NCI-H1930 (cell line): ENCODE data around the gene EPS8L1.
A peak's percentile ranks its signal among the peaks of the same experiment; 100 is the strongest.
"Not testable (repeated sequence)": the region's sequence is repeated elsewhere in the genome, so short reads cannot be mapped to it uniquely, and the experiment has no call there.

Experiments
- DNase-seq, 2 experiments: peaks; one replicate each; lab custom pipeline; 2025; lab: John Stamatoyannopoulos, UW

EPS8L1 gene

DNA sequence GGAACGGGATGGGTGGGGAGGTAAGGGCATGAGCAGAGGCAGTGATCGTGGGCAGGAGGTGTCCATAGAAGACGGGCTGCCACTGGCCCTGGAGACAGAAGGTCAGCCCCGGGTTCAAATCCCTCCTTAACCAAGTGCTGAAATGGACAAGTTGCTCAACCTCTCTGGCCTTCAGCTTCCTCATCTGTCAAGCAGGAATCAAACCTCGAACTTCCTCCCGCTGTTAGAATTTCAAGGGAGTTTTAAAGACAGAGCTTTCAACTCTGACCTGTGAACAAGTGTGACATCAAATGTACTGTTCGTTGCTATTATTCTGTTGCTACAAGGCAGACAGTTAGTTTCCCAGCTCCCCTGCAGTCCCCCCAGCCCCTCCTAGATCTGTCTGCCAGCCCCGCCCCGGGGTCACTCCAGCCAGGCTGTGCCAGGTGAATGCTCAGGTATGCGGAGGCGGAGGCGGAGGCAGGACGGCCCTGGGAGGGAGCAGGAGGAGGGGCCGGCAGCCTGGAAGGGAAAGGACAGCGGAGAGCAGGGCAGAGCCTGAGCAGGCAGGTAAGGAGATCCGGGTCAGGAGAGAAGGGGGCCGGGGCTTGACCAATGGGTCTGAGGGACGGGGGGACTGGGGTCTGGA lies at the start of gene EPS8L1:
TSS of gene EPS8L1 (plus strand) at position 499 of the 628 bp plus-strand sequence. CDS start 576 bp downstream, outside the sequence.
- DNase-seq = no peak

DNA sequence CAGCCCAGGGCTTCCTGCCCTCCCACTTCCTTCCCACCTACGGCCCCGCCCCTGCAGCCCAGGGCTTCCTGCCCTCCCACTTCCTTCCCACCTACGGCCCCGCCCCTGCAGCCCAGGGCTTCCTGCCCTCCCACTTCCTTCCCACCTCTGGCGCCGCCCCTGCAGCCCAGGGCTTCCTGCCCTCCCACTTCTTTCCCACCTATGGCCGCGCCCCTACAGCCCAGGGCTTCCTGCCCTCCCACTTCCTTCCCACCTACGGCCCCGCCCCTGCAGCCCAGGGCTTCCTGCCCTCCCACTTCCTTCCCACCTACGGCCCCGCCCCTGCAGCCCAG lies 48.6 kb upstream of the EPS8L1 start:
- DNase-seq = peak in 1 of 2 experiments; percentile 6

DNA sequence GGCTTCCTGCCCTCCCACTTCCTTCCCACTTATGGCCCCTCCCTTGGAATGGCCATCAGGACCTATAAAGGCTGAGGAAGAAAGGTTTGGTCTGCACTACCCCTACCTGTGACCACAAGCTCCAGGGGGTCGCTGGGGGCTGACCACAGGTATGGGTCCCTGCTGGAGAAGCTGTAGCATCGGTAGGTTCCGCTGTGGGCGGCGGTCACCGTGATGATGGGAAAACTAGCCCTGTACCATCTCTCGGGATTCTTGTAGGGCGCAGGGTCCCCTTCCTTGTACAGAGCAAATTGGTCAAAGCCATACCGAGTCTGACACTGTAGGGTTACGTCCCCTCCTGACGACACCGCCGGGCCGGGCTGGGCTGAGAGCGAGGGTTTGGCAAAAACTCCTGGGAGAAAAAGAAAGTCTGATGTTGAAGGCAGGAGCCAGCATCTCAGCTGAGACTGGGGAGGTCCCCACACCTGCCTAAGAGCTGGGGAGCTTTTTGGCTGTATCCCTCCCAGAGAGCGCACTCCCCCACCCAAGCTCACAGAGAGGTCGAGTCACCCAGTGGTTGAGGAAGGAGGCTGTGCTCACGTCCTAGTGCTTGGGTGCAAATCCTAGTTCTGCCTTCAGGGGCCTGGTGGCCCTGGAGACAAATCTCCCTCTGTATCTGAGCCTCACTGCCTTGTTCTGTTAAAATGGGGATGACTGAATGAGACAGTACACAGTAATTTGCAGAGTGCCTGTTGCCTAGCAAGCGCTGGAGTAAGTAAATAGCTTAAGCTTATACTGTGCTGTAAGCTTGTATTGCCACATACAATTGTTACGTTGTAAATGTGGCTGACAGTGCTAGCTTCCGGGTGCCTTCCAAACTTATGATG lies 48.0 kb upstream of the EPS8L1 start:
- DNase-seq = no peak

DNA sequence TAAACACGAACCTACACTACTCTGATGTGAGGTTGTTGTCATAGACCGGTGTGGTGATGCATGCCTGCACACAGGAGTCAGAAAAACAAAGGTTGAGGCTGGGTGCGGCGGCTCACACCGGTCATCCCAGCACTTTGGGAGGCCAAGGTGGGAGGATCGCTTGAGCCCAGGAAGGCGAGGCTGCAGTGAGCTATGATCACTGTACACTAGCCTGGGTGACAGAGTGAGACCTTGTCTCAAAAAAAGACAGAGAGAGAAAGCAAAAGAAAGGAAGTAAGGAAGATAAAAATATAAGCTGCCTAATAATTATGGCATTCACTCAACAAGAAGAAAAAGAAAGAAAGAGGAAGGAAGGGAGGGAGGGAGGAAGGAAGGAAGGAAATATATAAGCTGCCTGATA lies 46.9 kb upstream of the EPS8L1 start:
- no peak for DNase-seq

DNA sequence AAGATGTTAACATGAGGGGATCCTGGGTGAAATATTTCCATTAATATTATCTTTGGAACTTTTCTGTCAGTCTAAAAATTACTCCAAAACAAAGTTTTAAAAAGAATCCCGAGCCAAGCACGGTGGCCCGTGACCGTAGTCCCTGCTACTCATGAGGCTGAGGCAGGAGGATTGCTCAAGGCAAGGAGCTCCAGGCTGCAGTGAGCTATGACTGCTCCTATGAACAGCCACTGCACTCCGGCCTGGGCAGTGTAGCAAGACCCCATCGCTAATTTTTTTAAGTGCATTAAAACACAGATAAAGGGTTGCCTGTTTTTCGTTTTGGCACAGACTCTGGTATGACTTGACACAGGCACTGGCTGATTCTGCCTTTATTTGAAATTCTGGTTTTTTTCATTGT lies 44.5 kb upstream of the EPS8L1 start:
- DNase-seq = no peak

DNA sequence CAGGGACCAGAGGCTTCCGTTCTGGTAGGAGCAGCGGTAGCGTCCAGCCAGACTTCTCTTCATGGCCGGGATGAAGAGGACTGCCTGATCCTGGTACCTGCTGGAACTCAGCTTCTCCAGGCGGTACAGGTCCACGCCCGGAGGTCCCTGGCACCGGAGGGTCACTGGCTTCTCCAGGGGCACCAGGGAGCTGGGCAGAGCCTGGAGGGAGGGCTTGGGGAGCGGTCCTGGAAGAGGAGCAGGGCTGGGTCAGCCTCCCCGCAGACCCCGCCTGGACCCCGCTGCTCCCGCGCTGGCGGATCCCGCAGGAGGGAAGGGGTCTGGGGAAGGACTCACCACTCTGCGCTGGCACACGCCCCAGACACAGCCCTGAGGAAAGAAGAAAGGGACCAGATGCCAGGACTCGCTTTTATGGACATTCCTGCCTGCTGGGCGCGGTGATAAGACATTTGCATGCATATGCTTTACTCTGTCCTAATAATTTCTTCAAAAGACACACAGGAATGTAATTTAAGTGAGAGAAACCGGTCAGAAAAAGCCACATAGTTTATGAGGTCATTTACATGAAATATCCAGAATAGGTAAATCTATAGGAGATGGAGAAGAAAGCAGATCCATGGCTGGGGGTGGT lies 43.4 kb upstream of the EPS8L1 start:
- no peak for DNase-seq

DNA sequence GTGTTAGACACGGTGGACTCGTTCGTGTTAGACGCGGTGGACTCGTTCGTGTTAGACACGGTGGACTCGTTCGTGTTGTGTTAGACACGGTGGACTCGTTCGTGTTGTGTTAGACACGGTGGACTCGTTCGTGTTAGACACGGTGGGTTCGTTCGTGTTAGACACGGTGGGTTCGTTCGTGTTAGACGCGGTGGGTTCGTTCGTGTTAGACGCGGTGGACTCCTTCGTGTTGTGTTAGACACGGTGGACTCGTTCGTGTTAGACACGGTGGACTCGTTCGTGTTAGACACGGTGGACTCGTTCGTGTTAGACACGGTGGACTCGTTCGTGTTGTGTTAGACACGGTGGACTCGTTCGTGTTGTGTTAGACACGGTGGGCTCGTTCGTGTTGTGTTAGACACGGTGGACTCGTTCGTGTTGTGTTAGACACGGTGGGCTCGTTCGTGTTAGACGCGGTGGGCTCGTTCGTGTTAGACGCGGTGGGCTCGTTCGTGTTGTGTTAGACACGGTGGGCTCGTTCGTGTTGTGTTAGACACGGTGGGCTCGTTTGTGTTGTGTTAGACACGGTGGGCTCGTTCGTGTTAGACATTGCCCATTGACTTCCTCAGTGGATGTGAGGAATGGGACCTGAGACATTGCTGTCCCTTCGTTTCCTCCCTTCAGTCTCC lies 42.6 kb upstream of the EPS8L1 start:
- DNase-seq = not testable (repeated sequence)

DNA sequence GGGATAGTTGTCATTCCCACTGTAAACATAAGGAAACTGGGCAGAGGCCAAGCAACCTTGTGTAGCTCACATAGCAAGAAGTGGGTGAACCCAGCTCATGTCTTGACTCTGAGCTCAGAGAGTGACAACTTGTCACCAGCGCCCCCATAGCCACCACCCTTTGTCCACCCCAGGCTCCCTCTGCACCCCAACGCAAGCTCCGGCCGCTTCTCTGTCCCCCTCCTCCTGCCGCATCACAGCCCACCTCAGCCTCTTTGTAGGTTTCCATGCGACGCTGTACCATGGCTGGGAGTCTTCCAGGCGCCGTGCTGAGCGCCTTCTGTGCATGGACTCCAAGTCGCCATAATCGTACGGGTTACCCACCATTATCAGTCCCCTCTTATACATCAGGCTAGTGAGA lies 40.9 kb upstream of the EPS8L1 start:
- DNase-seq = no peak

DNA sequence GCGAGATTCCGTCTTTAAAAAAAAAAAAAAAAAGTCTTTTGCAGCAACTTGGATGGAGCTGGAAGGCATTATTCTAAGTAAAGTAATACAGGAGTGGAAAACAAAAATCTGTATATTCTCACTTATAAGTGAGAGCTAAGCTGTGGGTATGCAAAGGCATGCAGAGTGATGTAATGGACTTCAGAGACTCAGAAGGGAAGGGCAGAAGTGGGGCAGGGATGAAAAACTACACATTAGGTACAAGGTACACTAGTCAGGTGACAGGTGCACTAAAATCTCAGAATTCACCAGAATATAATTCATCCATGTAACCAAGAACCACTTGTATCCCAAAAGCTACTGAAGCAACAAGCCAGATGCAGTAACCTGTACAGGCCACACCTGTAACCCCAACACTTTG lies 39.6 kb upstream of the EPS8L1 start:
- DNase-seq = no peak

DNA sequence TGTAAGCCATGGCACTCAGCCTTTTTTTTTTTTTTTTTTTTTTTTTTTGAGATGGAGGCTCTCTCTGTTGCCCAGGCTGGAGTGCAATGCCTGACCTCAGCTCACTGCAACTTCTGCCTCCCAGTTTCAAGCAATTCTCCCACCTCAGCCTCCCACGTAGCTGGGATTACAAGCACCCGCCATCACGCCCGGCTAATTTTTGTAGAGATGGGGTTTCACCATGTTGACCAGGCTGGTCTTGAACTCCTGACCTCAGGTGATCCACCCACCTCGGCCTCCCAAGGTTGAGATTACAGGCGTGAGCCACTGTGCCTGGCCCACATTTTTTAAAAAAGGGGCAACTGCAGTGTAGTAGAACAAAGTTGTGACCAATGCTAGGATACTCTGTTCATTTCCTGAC lies 38.1 kb upstream of the EPS8L1 start:
- DNase-seq = not testable (repeated sequence)

DNA sequence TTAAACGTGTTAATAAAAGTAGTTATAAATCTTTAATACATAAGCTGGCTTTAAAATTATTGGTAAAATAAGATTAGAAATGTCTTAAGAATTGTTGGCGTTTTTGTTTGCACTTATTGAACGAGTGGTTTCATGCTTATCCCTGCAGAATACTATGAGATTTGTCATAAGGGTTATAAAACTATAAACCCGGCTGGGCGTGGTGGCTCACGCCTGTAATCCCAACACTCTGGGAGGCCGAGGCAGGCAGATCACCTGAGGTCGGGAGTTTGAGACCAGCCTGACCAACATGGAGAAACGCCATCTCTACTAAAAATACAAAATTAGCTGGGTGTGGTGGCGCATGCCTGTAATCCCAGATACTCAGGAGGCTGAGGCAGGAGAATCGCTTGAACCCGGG lies 35.0 kb upstream of the EPS8L1 start:
- not testable (repeated sequence) for DNase-seq

DNA sequence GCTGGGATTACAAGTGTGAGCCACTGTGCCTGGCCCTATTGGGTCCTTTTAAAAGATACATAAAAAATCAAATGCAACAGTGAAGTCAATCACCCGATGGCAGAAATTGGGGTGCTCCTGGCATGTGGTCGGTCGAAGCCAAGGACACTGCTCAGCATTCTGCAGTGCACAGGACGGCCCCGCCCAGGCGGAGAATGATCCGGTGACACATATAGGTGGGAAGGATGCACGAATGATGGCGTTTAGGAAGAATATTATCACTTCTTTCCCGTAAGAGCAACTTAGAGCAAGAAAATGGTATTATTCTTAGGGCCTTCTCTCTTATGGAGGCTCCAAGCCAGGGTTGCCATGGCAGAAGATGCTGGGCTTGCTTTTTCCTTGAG lies 34.4 kb upstream of the EPS8L1 start:
- DNase-seq = no peak

DNA sequence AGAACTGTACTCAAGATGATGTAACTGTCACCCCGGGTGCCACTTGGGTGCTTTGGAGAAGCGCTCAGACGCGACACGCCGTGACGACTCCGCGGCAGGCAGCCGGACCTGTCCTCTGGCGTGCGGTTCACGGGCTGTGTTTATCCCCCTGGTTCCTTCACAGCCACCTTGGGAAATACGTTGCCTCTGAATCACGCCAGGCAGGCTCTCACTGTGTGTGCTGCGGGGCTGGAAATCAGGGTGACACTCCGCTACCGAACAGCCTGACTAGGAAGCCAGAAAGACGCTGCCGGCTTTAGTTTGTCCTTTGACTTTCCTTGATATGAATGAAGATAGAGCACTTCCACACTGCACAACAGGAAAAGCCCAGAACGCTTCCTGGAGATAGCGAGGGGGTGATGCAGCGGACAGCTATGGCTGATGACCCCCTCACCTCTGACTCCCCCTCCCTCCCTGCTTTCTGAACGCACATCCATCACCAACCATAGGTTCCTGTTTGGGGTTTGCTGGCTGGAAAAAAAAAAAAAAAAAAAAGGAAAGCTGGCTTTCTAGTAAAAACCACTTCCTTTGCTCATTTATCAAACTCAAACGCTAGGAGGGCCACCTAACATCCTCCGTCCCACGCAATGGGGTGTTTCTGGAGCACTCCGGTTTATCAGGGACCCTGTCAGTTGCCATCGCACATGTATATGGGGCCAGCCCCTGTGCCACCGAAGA lies 33.9 kb upstream of the EPS8L1 start:
- no peak for DNase-seq

DNA sequence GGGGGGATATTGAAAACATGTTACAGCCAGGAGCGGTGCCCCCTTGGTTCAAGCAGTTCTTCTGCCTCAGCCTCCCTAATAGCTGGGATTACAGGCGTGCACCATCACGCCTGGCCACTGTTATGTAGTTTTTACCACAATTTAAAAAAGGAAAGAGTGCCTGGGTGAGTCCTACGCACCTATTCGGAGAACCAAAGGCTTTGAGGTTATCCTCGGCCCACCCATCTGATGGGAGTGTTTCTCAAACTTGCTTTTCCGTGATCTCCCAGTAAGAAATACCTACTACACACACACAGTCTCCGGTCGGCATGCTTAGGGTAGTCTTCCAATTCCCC lies 33.4 kb upstream of the EPS8L1 start:
- DNase-seq = no peak

DNA sequence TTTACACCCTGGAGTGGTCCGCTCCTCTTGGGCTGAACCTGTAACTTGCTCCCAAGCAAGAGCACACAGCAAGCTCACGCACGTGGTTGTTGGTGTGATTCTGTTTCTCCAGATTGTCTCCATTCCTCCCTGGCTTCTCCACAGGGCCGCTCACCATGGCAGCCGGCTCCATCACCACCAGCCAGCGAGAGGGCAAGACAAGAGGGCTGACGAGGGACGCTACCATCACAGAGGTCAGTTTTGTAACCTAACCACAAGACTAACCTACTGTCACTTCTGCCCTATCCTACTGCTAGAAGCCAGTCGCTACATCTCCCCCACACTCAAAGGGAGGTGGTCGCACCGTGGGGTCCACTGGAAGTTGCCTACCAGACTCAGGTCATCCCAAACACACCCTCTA lies 33.0 kb upstream of the EPS8L1 start:
- no peak for DNase-seq

DNA sequence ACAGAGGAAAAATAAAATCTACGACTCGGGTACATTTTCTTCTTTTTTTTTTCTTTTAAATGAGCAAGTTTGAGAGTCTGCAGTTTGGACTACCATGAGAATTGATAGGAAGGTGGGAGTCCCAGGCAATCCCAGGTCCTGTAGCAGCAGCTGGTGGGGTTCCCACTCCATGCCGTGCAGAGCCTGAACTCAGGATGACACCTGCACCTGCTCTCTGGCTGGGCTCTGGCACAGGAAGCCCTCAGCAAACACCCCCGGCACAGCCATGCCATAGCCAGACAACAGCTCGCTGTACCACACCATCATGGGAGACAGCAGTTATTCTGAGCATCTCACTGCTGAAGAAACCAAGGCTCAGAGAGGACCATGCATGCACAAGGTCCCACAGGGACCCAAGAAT lies 31.4 kb upstream of the EPS8L1 start:
- DNase-seq = no peak

DNA sequence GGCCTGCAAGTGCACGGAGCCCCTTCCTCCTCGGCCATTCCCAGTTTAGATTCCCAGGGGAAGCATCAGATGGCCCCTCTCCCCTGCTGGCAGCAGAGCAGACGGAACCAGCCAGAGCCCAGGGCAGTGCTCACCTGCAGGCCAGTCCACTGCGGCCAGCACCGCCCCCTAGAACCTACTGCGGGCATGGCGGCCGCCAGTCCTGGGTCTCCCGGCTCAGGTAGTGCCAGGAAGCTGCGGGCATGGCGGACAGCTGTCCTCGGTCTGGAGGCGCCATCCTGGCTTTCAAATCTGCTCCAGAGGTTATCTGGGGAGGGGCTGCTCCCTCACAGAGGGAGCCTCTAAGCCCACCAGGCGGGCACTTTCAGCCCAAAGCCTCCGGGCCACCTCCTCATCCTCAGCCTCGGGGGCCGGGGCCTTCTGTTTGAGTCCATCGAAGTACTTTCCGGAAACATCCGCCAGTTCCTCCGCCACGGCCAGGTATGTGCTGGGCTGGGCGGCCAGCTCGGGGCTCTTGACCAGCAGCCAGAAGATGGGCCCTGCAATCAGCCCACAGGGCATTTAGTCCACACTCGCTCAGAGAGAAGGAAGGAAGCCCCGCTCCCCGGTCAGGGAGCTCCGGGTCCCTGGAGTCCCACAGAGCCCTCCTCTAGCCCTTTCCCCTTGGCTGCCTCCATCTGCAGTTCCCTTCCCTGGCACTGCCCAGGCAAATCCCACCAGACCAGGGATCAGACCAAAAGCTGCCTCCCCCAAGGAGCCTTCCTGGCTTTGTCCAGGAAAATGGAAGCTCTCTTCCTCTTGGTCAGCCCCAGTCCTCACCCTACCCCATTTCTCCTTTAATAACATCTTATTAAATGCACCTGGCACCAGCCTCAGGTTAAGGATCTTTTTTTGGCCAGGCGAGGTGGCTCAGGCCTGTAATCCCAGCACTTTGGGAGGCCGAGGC lies 30.6 kb upstream of the EPS8L1 start:
- DNase-seq = no peak

DNA sequence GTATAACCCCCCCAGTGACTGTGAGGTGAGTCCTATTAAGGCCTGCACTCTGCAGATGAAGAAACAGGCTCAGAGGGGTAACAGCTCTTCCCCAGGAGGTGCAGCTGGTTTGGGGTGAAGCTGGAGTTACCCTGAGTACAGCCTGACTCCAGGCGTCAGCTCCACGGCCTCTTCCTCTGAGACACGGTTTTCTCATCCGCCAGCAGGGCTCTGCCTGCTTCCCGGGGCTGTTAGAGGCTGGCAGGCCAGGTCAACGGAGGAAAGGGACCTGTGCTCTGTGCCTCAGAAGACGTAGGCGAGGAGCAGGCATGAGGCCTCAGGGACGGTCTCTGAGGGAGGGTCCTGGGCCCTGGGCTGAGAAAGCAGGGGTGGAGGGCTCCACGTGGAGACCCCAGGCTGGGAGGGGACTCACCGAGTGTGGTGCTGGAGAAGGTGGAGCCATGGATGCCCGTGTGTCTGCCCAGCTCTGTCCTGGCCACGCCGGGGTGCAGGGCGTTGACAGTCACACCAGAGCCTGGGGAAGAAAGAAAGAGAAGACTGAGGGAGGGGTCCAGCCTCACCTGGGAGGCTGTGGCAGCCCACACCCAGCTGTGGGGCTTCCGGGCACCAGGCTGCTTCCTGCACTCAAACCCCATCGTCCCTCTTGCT lies 28.6 kb upstream of the EPS8L1 start:
- no peak for DNase-seq

DNA sequence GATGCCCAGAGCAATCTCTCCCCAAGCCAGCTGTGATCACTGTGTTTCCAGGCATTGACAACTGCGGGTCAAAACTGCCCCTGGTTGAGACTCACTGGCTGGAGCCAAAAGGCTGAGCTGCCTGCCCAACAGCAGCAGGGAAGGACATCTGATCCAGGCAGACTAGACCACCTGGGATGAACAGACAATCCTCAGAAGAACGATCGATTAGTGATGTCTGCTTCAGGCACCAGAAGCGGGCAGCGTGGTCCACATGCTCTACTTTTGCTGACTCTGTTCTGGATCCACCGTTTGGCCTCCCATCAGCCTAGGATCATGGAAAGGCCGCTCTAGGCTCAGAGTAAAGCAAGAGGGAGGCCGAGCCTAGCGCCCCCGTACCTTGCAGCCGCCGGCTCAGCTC lies 27.7 kb upstream of the EPS8L1 start:
- no peak for DNase-seq

DNA sequence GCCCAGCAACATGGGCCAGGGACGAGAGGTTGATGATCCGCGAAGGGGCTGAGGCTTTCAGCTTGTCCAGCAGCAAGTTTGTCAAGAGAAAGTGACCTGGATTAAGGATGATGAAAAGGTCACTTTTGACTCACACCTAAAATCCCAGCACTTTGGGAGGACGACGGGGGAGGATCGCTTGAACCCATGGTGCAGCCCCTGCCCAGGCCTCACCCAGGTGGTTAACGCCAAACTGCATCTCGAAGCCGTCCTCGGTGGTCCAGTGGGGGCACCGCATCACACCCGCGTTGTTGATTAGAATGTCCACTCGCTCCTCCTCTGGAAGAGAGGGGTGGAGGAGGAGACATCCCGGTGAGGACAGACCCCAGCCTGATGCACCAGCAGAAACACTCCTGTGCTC lies 27.2 kb upstream of the EPS8L1 start:
- DNase-seq = no peak
